ENCODE results near the gene DNAJC15. TPM values are rescaled to one million over a fixed set of nuclear protein-coding genes. Genes with fewer than 3 reads are reported as not detected.

DNAJC15 gene
- total RNA-seq, 6 donors from 2014 or later: 3.1 to 19.3 (median 9.0) TPM

DNA sequence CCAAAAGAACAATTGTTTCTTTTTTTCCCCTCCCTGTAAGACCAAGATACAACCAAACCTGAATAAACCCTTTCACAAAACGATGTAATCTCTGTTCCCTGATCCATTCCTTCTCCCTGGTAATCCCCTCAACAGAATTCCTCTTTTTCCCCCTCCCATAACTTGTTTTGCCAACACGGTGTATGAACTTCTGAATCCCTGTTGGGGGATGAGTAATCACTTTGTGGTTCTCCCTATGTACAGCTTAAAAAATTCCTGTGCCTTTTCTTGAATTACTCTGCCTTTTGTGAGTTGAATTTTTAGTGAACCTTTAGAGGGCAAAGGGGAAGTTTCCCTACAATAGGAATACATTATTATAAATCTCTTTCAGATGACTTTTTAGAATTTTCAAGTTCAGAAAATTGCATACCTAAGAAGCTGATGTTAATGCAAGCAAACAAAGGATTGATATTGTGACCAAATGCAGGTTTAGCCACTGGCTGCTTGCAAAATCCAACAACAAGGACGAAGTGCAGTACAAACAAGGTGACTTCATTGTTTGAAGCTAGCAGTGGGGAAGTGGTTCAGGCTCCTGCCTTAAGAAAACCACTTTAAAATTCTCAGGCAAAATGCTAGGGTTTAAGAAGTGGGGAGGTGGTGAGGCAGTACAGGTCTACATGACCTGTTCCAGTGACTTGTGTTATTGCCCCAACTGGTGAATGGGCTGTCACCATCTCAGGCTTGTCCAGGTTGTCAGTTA, 16.3 kb upstream of the DNAJC15 start:
- Histone ChIP-seq H3K27me3 (no peaks in the 10 kb centered on the region), H3K36me3 (no peaks in the 10 kb centered on the region), H3K4me3 (no peak overlapping the region), H3K4me1 (peaks cover 0 to 7% (median 2%) of the 10 kb centered on the region in 4 donors), H3K27ac (no peak overlapping the region), H3K9me3 (no peaks in the 10 kb centered on the region)
- TF ChIP-seq POLR2AphosphoS5 (IDR thresholded peaks at IDR 0.05): no peak
- no peak for TF ChIP-seq POLR2A (IDR thresholded peaks at IDR 0.05)
- TF ChIP-seq, protein P1, sequence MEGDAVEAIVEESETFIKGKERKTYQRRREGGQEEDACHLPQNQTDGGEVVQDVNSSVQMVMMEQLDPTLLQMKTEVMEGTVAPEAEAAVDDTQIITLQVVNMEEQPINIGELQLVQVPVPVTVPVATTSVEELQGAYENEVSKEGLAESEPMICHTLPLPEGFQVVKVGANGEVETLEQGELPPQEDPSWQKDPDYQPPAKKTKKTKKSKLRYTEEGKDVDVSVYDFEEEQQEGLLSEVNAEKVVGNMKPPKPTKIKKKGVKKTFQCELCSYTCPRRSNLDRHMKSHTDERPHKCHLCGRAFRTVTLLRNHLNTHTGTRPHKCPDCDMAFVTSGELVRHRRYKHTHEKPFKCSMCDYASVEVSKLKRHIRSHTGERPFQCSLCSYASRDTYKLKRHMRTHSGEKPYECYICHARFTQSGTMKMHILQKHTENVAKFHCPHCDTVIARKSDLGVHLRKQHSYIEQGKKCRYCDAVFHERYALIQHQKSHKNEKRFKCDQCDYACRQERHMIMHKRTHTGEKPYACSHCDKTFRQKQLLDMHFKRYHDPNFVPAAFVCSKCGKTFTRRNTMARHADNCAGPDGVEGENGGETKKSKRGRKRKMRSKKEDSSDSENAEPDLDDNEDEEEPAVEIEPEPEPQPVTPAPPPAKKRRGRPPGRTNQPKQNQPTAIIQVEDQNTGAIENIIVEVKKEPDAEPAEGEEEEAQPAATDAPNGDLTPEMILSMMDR (IDR thresholded peaks at IDR 0.05): no peak
- TF ChIP-seq EP300 (IDR thresholded peaks at IDR 0.05): no peak
- DNase-seq: no peak
- no peak for ATAC-seq (ENCODE audit: low FRiP score in 2 of 2)
- 41 to 49% methylated on average over 3 of the region's 3 CpGs for WGBS, 2 donors

DNA sequence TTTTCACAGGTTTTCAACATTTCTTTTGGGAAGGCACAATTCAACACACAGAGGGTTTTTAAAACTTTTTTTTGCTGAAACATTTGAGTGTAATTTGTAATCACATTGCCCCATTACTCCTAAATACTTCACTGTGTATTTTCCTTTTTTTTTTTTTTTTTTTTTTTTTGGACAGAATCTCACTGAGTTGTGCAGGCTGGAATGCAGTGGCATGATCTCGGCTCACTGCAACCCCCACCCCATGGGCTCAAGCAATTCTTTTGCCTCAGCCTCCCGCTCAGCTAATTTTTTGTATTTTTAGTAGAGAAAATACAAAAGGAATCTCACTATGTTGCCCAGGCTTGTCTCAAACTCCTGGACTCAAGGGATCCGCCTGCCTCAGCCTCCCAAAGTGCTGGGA, 14.8 kb upstream of the DNAJC15 start:
- ATAC-seq (ENCODE audit: low FRiP score in 2 of 2) (no peak), DNase-seq (no peak)
- Histone ChIP-seq H3K27me3 (no peaks in the 10 kb centered on the region), H3K27ac (no peak overlapping the region), H3K36me3 (no peaks in the 10 kb centered on the region), H3K4me3 (no peak overlapping the region), H3K4me1 (peaks cover 0 to 7% (median 2%) of the 10 kb centered on the region in 4 donors), H3K9me3 (no peaks in the 10 kb centered on the region)
- TF ChIP-seq POLR2AphosphoS5 (IDR thresholded peaks at IDR 0.05) (no peak), POLR2A (IDR thresholded peaks at IDR 0.05) (no peak), EP300 (IDR thresholded peaks at IDR 0.05) (no peak)
- TF ChIP-seq, protein P1 (IDR thresholded peaks at IDR 0.05): no peak
- 81 to 92% methylated on average over 3 of the region's 3 CpGs for WGBS, 2 donors

DNA sequence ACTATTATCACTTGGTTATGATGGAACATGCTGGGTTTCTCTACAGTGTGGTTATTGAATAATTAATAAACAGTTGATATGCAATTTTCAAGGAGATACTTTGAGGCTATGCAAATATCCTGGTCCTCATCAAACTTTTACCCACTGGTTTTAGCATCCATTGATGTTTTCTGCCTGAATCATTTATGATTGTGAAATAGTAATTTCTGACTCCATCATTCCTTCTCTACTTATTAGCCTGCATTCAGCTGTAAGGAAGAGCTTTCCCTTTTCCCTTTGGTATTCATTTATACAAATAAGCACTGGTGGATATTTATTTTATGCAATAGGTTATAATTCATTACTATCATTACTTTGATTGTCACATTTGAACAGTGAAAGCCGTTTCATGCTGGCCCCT, 13.9 kb upstream of the DNAJC15 start:
- WGBS, 2 donors: 80 to 88% methylated on average over 1 of the region's 1 CpG
- no peak overlapping the region for H3K4me3 ChIP-seq

DNA sequence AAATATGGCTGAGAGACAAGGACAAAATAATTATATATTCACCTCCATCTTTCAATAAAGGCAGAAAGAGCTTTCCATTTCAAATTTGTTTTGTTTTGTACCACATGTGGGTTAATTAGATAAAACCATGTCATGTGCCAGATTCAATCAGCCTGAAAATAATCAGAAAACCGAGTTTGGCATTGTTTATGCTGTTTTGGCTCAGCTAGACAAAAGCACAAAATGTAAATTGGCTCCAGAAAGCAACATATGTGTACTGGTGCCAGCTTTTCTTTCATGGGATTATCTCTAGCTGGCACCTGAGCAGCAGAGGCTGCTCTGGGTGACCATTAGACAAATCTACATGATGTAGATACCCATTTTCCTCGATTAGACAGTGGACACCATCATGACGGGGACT, 9.2 kb upstream of the DNAJC15 start:
- Histone ChIP-seq H3K9me3 (no peaks in the 10 kb centered on the region), H3K4me1 (no peaks in the 10 kb centered on the region), H3K27me3 (no peaks in the 10 kb centered on the region), H3K36me3 (no peaks in the 10 kb centered on the region), H3K27ac (no peak overlapping the region), H3K4me3 (no peak overlapping the region)
- 65 to 79% methylated on average over 3 of the region's 3 CpGs for WGBS, 2 donors
- DNase-seq (no peak), ATAC-seq (ENCODE audit: low FRiP score in 2 of 2) (no peak)
- no peak for TF ChIP-seq POLR2A (IDR thresholded peaks at IDR 0.05)

More for the DNA sequence above, 13.9 kb upstream of the DNAJC15 start:
- H3K27me3 ChIP-seq: no peaks in the 10 kb centered on the region
- DNase-seq (no peak), ATAC-seq (ENCODE audit: low FRiP score in 2 of 2) (no peak)
- H3K9me3 ChIP-seq: no peaks in the 10 kb centered on the region
- peaks cover 0 to 7% (median 2%) of the 10 kb centered on the region in 4 donors for H3K4me1 ChIP-seq
- TF ChIP-seq, protein P1 (IDR thresholded peaks at IDR 0.05): no peak
- TF ChIP-seq POLR2A (IDR thresholded peaks at IDR 0.05): no peak
- no peak for TF ChIP-seq EP300 (IDR thresholded peaks at IDR 0.05)
- TF ChIP-seq POLR2AphosphoS5 (IDR thresholded peaks at IDR 0.05): no peak
- H3K36me3 ChIP-seq: no peaks in the 10 kb centered on the region
- H3K27ac ChIP-seq: no peak overlapping the region

DNA sequence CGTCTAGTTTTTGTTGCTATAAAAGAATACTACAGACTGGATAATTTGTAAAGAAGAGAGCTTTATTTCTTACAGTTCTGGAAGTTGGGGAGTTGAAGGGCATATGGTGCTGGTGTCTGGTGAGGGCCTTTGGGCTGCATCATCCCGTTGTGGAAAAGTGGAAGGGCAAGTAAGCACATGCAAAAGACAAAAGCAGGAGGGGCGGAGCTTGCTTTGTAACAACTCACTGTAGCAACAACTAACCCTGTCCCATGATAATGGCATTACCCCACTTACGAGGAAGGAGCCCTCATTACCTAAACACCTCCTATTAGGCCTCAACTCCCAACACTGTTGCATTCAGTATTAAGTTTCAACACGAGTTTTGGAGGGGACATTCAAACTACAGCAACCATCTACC, 7.2 kb upstream of the DNAJC15 start:
- Histone ChIP-seq H3K9me3 (no peaks in the 10 kb centered on the region), H3K27ac (no peak overlapping the region), H3K4me1 (no peaks in the 10 kb centered on the region), H3K4me3 (no peak overlapping the region), H3K27me3 (no peaks in the 10 kb centered on the region), H3K36me3 (no peaks in the 10 kb centered on the region)
- DNase-seq: no peak
- WGBS, 2 donors: 80 to 84% methylated on average over 5 of the region's 5 CpGs
- ATAC-seq (ENCODE audit: low FRiP score in 2 of 2): no peak
- TF ChIP-seq POLR2AphosphoS5 (IDR thresholded peaks at IDR 0.05): no peak
- no peak for TF ChIP-seq POLR2A (IDR thresholded peaks at IDR 0.05)
- TF ChIP-seq, protein P1 (IDR thresholded peaks at IDR 0.05): no peak
- TF ChIP-seq EP300 (IDR thresholded peaks at IDR 0.05): no peak
